Thoracic aorta (tissue), 2 donors: Measurements from ENCODE around the gene PLCD1. TPM values are rescaled to one million over a fixed set of nuclear protein-coding genes. Genes with fewer than 3 reads are reported as not detected.

Experiments used
- ATAC-seq: fragments of 150-250 bp; one replicate; pipeline ENCODE4 v1.8.0; 2017; ENCODE audit warnings: low read depth; ENCODE audit not compliant: insufficient number of reproducible peaks, low FRiP score
- DNase-seq: peaks from one replicate; pipeline ENCODE4 v3.0.0-alpha.2; 2020; ENCODE audit warnings: low spot score
- H3K27ac ChIP-seq, 2 donors: fragments of 200-600 bp; sonication (generic); 1 replicate in 1 of 2; 2 replicates in 1 of 2; pipeline ENCODE4 v1.5.1; 2016; ENCODE audit warnings: mild to moderate bottlenecking in 2 of 2, moderate library complexity in 2 of 2
- H3K27me3 ChIP-seq: fragments of 200-600 bp; sonication (generic); replicated peaks from 2 replicates; pipeline ENCODE4 v1.6.0; 2016; ENCODE audit warnings: mild to moderate bottlenecking; ENCODE audit not compliant: insufficient read depth
- H3K36me3 ChIP-seq: fragments of 200-600 bp; sonication (generic); one replicate; pipeline ENCODE4 v1.5.1; 2016
- H3K4me1 ChIP-seq, 2 donors: fragments of 200-600 bp; sonication (generic); 1 replicate in 1 of 2; 2 replicates in 1 of 2; pipeline versions ENCODE4 v1.5.1 to v1.6.0; 2016; ENCODE audit warnings: low read depth in 2 of 2, mild to moderate bottlenecking in 1 of 2; ENCODE audit not compliant: control insufficient read depth in 1 of 2
- H3K4me3 ChIP-seq: fragments of 200-600 bp; sonication (generic); 2 replicates; pipeline ENCODE4 v1.5.1; 2016; ENCODE audit warnings: mild to moderate bottlenecking
- H3K9me3 ChIP-seq: fragments of 200-600 bp; sonication (generic); 2 replicates; pipeline ENCODE4 v1.5.1; 2016
- CTCF ChIP-seq: fragments of 200-600 bp; sonication (generic); IDR thresholded peaks from one replicate; pipeline ENCODE4 v1.5.1; 2019; ENCODE audit warnings: antibody characterized with exemption
- total RNA-seq, 2 donors: library from RNA; depleted of rRNA; stranded (reverse); fragments of >200 nt; gene quantifications; one replicate each; pipeline versions ENCODE4 v1.1.0 to v1.2.3, GENCODE V29; 2016

Gene PLCD1
- total RNA-seq, 2 donors from 2014 or later: 34.8 to 93.3 TPM

GRCh38 chr3:37982331-37982730 lies 47.1 kb downstream of the PLCD1 start:
- ATAC-seq: no peak

GRCh38 chr3:37981348-37981664 lies 48.1 kb downstream of the PLCD1 start:
- Histone ChIP-seq H3K9me3 (no peaks in the 10 kb centered on the region), H3K4me3 (no peak overlapping the region), H3K27me3 (no peaks in the 10 kb centered on the region), H3K4me1 (peaks cover 0 to 6% of the 10 kb centered on the region in 2 donors), H3K36me3 (peaks cover 11% of the 10 kb centered on the region), H3K27ac (no peak overlapping the region)
- no peak for ATAC-seq
- DNase-seq: no peak
- TF ChIP-seq CTCF: no peak

More at GRCh38 chr3:37982331-37982730, 47.1 kb downstream of the PLCD1 start:
- H3K27ac ChIP-seq: no peak overlapping the region
- DNase-seq: no peak
- H3K9me3 ChIP-seq: no peaks in the 10 kb centered on the region
- peaks cover 5% of the 10 kb centered on the region for H3K36me3 ChIP-seq
- H3K4me1 ChIP-seq: peaks cover 0 to 6% of the 10 kb centered on the region in 2 donors
- H3K4me3 ChIP-seq: no peak overlapping the region
- TF ChIP-seq CTCF: no peak
- no peaks in the 10 kb centered on the region for H3K27me3 ChIP-seq

GRCh38 chr3:37980462-37981347 lies 48.7 kb downstream of the PLCD1 start:
- H3K36me3 ChIP-seq: peaks cover 17% of the 10 kb centered on the region

GRCh38 chr3:37979541-37980461 lies 49.6 kb downstream of the PLCD1 start:
- H3K9me3 ChIP-seq: no peaks in the 10 kb centered on the region
- no peaks in the 10 kb centered on the region for H3K4me1 ChIP-seq
- no peak overlapping the region for H3K27ac ChIP-seq
- H3K27me3 ChIP-seq: no peaks in the 10 kb centered on the region
- no peak for DNase-seq
- no peak overlapping the region for H3K4me3 ChIP-seq
- peaks cover 19% of the 10 kb centered on the region for H3K36me3 ChIP-seq
- ATAC-seq: no peak
- TF ChIP-seq CTCF: no peak

More at GRCh38 chr3:37980462-37981347, 48.7 kb downstream of the PLCD1 start:
- Histone ChIP-seq H3K9me3 (no peaks in the 10 kb centered on the region), H3K27me3 (no peaks in the 10 kb centered on the region), H3K27ac (no peak overlapping the region), H3K4me3 (no peak overlapping the region), H3K4me1 (peaks cover 0 to 5% of the 10 kb centered on the region in 2 donors)
- TF ChIP-seq CTCF: no peak
- no peak for ATAC-seq
- DNase-seq: no peak
